Loucy (cell line): ENCODE results near the gene ALPK3.

Experiments
- EZH2phosphoT487 ChIP-seq: fragments of 200-600 bp; IDR thresholded peaks from 2 replicates; pipeline ENCODE4 v1.6.1; 2018; ENCODE audit warnings: antibody characterized with exemption, mild to moderate bottlenecking, moderate library complexity, borderline replicate concordance
- TF ChIP-seq, protein P1 (sequence below): fragments of 200-600 bp; sonication (generic); conservative IDR thresholded peaks from 2 replicates; pipeline ENCODE4 v1.5.1; 2014; ENCODE audit warnings: mild to moderate bottlenecking, antibody characterized with exemption, low read length

- TF ChIP-seq, protein P1, sequence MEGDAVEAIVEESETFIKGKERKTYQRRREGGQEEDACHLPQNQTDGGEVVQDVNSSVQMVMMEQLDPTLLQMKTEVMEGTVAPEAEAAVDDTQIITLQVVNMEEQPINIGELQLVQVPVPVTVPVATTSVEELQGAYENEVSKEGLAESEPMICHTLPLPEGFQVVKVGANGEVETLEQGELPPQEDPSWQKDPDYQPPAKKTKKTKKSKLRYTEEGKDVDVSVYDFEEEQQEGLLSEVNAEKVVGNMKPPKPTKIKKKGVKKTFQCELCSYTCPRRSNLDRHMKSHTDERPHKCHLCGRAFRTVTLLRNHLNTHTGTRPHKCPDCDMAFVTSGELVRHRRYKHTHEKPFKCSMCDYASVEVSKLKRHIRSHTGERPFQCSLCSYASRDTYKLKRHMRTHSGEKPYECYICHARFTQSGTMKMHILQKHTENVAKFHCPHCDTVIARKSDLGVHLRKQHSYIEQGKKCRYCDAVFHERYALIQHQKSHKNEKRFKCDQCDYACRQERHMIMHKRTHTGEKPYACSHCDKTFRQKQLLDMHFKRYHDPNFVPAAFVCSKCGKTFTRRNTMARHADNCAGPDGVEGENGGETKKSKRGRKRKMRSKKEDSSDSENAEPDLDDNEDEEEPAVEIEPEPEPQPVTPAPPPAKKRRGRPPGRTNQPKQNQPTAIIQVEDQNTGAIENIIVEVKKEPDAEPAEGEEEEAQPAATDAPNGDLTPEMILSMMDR = no peak
- TF ChIP-seq EZH2phosphoT487 = no peak
Measured at GRCh38 chr15:84862214-84862975, 45.2 kb downstream of the ALPK3 start.
